ENCODE results near the gene PRKAR2B.
"Not testable (repeated sequence)": the region's sequence is repeated elsewhere in the genome, so short reads cannot be mapped to it uniquely, and the experiment has no call there.

PRKAR2B gene

GRCh38 chr7:107151538-107151937 lies 107.0 kb downstream of the PRKAR2B start:
- ATAC-seq (ENCODE audit: low read depth) (no peak), DNase-seq (ENCODE audit: low spot score) (no peak)
- Histone ChIP-seq H3K36me3 (ENCODE audit: low read depth) (no peaks in the 10 kb centered on the region), H3K27ac (ENCODE audit: poor library complexity, severe bottlenecking) (no peak overlapping the region), H3K9me3 (ENCODE audit: severe bottlenecking) (no peaks in the 10 kb centered on the region), H3K27me3 (ENCODE audit: insufficient read depth, poor library complexity, severe bottlenecking) (no peaks in the 10 kb centered on the region), H3K4me1 (ENCODE audit: insufficient read depth, poor library complexity, severe bottlenecking) (peaks cover 9% of the 10 kb centered on the region), H3K4me3 (ENCODE audit: severe bottlenecking) (no peak overlapping the region)
- TF ChIP-seq CTCF (IDR thresholded peaks at IDR 0.05; ENCODE audit: poor library complexity, severe bottlenecking) = no peak

GRCh38 chr7:107152011-107152410 lies 107.5 kb downstream of the PRKAR2B start:
- Histone ChIP-seq H3K4me3 (ENCODE audit: severe bottlenecking) (no peak overlapping the region), H3K27ac (ENCODE audit: poor library complexity, severe bottlenecking) (no peak overlapping the region), H3K9me3 (ENCODE audit: severe bottlenecking) (no peaks in the 10 kb centered on the region), H3K27me3 (ENCODE audit: insufficient read depth, poor library complexity, severe bottlenecking) (no peaks in the 10 kb centered on the region), H3K4me1 (ENCODE audit: insufficient read depth, poor library complexity, severe bottlenecking) (peaks cover 9% of the 10 kb centered on the region), H3K36me3 (ENCODE audit: low read depth) (no peaks in the 10 kb centered on the region)
- TF ChIP-seq CTCF (IDR thresholded peaks at IDR 0.05; ENCODE audit: poor library complexity, severe bottlenecking) = no peak
- ATAC-seq (ENCODE audit: low read depth) = peak; percentile 61
- no peak for DNase-seq (ENCODE audit: low spot score)

DNA sequence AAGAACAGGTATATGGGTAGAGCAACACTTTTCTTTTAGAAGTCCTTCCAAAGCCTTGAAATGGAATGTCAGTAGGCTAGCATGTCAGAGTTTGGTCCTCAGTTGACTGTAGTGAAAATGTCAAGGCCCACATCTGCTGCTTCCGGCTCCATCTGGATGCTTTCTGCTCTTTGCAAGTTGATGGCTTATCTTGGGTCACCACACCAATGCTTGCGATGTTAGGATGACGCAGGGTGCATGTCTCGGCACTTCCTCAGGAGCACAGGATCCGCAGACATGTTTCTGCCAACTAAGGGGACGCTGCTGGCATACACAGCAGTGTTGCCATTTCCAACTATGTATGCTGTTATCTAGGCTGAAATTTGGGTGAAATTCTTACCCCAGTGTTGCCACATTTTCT lies 110.3 kb downstream of the PRKAR2B start:
- Histone ChIP-seq H3K36me3 (ENCODE audit: low read depth) (no peaks in the 10 kb centered on the region), H3K9me3 (ENCODE audit: severe bottlenecking) (no peaks in the 10 kb centered on the region), H3K4me1 (ENCODE audit: insufficient read depth, poor library complexity, severe bottlenecking) (no peaks in the 10 kb centered on the region), H3K27me3 (ENCODE audit: insufficient read depth, poor library complexity, severe bottlenecking) (no peaks in the 10 kb centered on the region), H3K4me3 (ENCODE audit: severe bottlenecking) (no peak overlapping the region), H3K27ac (ENCODE audit: poor library complexity, severe bottlenecking) (no peak overlapping the region)
- ATAC-seq (ENCODE audit: low read depth) (no peak), DNase-seq (ENCODE audit: low spot score) (no peak)
- TF ChIP-seq CTCF (IDR thresholded peaks at IDR 0.05; ENCODE audit: poor library complexity, severe bottlenecking) = no peak

GRCh38 chr7:107155726-107156125 lies 111.2 kb downstream of the PRKAR2B start:
- not testable (repeated sequence) for H3K4me3 ChIP-seq (ENCODE audit: severe bottlenecking); H3K27ac ChIP-seq (ENCODE audit: poor library complexity, severe bottlenecking); ATAC-seq (ENCODE audit: low read depth); H3K27me3 ChIP-seq (ENCODE audit: insufficient read depth, poor library complexity, severe bottlenecking); DNase-seq (ENCODE audit: low spot score); H3K36me3 ChIP-seq (ENCODE audit: low read depth); H3K9me3 ChIP-seq (ENCODE audit: severe bottlenecking); H3K4me1 ChIP-seq (ENCODE audit: insufficient read depth, poor library complexity, severe bottlenecking)

DNA sequence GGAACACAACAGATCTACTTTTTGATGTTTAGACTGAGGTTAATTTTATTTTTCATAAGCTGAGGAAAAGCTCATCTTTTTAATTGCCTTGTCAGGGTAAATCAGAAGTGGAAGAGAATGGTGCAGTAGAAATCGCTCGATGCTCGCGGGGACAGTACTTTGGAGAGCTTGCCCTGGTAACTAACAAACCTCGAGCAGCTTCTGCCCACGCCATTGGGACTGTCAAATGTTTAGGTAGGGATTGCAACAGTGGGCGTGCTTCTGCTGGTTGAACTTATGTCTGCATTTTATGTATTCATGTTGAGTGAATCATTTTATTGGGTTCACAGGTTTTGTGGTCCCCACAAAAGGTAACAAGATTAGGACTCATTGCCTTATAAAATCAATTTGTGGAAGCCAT lies 112.6 kb downstream of the PRKAR2B start:
- H3K4me3 ChIP-seq (ENCODE audit: severe bottlenecking) = no peak overlapping the region
- no peak for TF ChIP-seq CTCF (IDR thresholded peaks at IDR 0.05; ENCODE audit: poor library complexity, severe bottlenecking)
- DNase-seq (ENCODE audit: low spot score) (no peak), ATAC-seq (ENCODE audit: low read depth) (no peak)
- no peaks in the 10 kb centered on the region for H3K4me1 ChIP-seq (ENCODE audit: insufficient read depth, poor library complexity, severe bottlenecking)
- no peak overlapping the region for H3K27ac ChIP-seq (ENCODE audit: poor library complexity, severe bottlenecking)
- no peaks in the 10 kb centered on the region for H3K27me3 ChIP-seq (ENCODE audit: insufficient read depth, poor library complexity, severe bottlenecking)
- H3K9me3 ChIP-seq (ENCODE audit: severe bottlenecking) = no peaks in the 10 kb centered on the region
- H3K36me3 ChIP-seq (ENCODE audit: low read depth) = no peaks in the 10 kb centered on the region

Data from RWPE2 (cell line).